ENCODE measurements around the gene AKR1B1.

Gene AKR1B1

DNA sequence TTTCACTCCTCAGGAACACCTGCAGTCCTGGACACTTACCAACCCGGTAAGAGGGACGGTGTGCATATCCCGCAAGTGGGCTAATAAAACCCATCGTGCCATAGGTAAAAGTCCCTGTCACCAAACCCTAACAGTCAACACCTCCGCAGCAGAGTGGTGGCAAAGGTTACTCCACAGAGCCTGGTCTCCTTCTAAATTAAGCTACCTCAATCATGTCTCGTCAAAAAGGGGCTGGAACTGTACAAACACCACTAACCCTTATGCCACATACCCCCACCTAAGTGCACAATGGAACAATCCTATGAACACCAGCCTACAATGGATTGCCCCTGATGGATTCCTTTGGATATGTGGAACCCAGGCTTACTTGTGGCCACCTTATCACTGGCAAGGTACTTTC lies 9.6 kb upstream of the AKR1B1 start:
- DNase-seq = no peak

DNA sequence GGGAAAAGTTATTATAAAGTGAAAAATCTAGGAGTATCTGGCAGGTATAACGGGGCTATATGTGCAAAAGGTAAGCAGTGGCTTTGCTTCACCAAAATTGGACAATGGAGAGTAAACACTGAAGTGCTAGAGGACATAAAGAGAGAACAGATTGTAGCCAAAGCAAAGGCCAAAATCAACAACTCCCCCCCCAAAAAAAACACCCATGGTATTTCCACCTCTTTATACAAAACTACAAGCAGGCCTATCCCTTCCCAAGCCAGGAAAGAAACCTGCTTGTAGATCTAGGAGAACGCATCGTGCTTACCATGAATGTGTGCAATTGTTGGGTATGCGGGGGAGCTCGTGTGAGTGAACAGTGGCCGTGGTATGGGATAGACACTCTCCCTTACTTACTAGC lies 9.2 kb upstream of the AKR1B1 start:
- no peak for DNase-seq

DNA sequence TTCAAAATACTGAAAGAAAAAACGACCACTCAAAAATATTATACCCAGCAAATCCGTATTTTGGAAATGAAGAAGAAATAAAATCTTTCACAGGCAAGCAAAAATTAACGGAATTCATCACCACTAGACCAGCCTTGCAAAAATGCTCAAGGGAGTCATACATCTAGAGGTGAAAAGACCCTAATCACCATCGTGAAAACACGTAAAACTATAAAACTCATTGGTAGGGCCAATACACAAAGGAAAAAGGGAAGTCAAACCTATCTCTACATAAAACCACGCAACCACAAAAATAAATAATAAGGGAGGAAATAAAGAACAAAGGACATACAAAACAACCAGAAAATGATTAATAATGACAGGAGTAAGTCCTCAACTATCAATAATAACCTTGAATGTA lies 6.6 kb upstream of the AKR1B1 start:
- no peak for DNase-seq

DNA sequence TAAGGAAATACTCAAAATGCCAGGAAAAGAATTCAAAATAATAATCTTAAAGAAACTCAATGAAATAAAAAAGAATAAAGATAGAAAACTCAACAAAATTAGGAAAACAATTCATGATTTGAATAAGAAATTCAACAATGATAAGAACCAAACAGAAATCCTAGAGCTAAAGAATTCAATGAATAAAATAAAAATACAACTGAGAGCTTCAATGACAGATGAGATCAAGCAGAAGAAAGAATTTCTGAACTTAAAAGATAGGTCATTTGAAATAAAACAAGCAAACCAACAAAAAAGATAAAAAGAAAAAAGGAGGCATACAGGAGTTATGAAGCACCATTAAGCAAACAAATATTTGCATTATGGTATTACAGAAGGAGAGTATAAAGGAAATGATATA lies 5.6 kb upstream of the AKR1B1 start:
- no peak for DNase-seq

DNA sequence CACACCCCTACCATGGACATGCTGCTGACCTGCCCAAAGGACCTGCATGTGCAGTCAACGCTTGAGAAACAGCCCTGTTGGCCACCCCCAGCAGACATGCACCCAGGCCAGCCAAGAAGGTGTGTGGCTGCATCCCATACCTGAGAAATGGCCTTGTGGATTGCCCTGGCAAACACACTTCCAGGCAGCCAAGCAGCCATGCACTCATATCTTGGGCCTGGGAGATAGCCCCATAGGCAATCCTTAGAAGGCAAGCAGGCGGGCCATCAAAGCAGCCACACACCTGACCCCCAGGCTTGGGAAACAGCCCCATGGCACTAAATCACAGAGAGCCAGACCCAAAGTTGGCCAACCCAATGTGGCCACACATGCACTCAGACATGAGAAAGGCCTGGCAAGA lies 4.9 kb upstream of the AKR1B1 start:
- no peak for DNase-seq

DNA sequence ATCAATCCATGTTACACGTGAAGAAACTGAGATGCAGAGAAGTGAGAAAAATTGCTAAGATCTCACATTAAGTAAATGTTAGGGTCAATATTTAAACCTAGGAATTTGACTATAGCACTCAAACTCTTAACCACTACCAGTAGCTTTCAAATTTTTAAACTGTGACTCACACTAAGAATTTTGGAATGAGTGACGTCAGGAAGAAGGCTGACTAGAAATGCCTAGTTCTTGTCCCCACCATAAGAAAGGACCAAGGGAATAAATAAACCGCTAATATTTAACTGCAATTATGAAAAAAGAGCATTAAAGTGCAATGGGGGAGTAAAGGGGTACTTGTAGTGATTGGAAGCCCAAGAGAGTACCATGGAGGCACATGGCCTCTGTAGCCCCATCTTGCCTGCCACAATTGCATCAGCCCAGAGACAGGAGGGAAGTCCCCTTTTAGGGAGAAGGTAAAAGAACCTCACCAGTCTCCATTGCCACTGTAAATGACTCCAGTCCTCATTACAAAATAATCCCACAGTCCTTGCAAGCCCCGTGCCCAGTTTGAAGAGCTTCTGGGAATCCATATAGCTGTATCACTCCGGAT lies 3.5 kb upstream of the AKR1B1 start:
- no peak for DNase-seq

DNA sequence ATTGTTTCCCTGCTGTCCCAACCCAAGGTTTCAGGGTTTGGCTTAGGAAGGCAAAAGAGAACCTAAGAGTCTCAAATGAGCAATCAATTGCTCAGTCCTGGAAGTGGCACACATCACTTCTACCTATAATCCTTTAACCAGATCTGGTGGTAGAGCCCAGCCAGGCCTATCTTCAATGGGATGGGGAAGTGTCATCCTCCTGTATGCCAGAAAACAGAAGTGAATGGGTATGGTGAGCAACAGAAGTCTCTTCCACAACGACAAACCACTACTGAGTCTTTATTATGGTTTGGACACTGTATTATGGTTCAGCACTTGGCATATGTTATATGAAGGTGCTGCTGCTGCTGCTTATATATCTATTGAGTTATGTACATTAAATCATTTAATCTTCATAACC lies 3.0 kb upstream of the AKR1B1 start:
- no peak for DNase-seq

DNA sequence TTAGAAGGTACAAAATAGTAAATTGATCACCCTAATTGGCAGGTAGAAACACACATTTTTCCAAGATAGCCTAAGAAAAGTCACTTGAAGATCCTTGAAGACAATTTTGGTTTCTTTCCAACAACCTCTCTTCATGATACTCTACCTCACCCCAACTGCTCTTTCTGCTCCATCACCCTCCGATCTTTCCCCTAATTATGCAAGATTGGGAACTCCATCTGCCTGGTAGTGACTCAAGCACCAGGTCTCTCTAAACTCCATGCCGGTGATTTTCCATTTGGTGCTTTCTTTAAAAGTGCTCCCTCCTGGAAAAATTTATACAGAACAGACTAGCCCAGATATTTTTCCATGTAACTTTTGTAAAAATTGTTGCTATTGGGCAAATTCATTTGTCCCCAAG lies 1.1 kb upstream of the AKR1B1 start:
- DNase-seq = no peak

DNA sequence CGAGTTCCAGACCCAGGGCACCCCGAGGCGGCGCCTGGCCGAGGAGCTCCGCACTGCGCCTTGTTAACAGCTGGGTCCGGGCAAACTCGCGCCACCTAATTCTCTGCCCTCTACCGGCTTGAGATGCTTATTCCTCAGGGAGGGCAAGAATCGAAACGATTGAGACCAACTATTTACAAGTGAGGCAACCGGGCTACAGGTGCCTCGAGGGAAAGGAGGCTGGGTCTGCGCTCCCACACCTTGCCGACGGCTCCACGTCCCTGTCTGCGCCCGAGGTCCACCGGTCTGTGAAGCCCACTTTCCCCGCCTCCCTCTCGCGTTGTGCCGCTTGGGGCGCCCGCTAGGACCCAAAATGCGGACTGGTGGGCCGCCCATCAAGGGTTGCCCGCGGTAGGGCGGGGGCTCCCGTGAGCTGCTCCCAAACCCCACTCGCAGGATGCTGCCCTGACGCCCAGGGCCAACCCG lies 527 bp downstream of the AKR1B1 start:
- peak; percentile 42 for DNase-seq

DNA sequence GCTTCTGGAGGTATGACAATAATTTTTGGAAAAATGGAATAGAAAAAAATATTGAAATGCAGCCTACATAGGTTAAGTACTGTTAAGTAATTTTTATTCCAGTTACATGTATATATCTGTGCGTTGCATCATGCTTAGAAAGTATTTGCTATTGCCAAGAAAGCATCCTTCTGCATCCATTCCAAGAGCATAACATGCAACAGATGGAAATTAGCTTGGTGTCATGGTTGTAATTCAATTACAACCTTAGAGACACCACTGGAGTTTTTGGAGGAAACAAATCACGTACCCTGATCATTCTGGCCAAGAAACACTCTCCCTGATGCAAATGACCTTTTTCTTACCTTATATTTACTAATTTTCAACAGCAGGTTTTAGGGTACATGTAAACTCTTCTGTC lies 1.7 kb downstream of the AKR1B1 start:
- no peak for DNase-seq

DNA sequence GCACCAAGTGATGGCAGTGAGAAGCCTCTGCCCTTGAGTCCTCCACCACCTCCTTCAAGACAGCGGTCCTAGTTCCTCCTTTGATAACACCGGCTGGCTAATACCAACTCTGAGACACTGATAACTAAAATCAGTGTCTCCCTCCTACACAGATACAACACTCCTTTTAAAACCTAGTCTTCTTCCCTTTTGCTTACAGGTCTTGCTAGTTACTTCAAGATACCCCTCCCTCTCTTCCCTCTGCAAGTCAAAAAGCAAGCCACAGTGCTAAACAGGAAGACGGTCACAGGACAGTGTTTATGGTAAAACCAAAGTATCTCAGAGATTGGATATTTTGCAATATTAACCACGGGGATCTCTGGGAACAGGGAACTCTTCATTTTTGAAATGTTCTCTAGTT lies 4.6 kb downstream of the AKR1B1 start:
- DNase-seq = no peak

DNA sequence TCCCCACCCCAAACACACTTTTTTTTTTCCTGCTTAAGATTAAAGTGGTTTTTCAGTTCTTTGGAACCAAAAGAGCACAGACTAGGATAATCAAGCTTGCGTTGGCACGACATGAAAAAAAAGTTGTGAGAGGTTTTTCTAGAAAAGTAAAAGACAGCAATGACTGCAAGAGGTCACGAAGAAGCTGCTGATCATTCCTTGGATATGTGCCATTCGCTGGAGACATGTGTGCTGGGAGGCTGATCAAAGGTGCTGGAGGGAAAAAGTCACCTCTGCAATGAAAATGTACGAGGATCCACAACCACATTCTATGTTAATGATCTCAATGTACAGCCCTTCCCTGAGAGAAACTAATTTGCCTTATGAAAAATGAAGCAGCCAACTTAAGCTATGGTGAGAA lies 5.4 kb downstream of the AKR1B1 start:
- DNase-seq = no peak

DNA sequence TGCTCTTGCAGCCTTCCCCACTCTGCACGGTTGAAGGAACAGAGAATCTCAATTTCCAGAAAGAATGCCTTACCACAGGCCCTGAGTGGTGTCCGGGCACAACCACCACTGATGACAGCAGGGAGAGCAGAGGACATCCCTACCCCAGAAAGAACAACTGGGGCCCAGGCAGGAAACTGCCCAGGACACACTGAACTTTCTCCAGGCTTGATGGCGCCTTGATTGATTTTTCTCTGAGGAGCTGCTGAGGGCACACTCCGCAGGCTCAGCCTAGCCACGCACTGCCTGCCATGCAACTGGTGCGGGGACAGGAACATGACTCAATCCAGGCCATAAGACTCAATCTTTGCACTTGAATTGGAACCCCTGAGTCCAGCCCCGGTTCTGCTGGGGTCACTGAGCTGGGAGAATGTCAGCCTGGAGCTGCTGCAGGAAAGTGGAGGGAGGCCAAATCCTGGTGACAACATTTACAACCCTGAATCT lies 5.9 kb downstream of the AKR1B1 start:
- DNase-seq = no peak

DNA sequence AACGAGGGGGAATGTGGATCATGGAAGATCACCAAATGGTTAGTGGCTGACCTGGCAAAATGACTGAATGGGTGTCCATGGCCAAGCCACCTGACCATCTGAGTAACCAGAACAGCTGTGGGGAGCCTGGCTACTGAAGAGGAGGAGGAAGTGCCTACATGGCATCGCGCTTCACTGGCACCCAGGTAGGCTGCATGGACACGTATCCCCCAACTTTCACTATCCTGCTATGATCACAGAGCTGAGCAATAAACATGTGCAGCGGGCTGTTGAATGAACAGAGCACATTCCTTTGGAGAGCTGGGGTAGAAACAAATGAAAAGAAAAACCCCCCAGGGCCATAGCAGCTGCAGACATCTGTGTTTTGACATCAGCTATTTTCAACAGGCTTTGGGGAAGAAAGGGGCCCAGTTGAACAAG lies 6.5 kb downstream of the AKR1B1 start:
- no peak for DNase-seq

DNA sequence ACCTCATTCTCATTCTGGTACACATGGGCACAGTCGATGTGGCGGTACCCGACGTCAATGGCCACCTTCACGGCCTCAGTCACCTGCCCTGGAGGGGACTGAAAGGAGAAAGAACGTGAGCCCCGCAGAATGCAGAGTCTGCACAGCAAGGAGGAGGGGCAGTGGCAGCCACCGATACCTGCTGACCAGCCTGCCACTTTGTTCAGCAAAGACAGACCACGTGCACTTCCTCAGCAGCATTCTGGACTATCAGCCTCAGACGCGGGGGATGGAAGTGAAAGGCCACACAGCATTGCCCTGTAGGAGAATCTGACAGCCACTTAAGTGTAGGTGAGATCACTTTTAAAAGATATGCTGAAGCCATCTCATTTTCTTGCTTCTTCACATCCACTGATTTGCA lies 7.2 kb downstream of the AKR1B1 start:
- no peak for DNase-seq

DNA sequence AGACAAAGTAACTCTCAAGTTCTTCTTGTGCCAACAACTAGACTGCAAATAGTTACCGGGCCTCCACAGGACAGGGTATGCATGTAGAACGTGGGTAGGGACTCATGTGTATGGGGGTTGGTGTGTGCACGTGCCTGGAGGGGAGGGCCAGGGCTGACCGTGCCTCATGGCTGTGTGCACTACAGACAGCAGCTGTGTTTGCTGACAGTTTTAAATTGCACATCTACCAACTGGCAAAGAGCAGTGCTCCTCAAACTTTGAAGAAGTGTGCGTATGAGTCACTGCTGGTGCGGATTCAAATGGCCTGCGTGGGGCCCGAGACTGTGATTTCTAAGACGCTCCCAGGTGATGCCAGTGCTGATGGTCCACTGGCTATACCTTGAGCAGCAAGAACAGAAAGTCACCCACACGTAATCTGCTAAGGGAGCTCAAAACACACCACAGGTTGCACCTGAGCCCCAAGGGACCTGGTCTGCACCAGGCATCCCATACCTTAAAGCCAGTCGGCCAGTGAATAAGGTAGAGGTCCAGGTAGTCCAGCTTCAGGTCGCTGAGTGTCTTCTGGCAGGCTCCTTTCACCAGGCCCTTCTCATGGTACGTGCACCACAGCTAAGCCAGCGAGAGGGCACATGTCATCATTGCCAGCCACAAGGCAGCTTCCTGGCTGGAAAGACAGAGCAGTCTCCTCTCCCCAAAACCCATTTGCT lies 8.5 kb downstream of the AKR1B1 start:
- no peak for DNase-seq

DNA sequence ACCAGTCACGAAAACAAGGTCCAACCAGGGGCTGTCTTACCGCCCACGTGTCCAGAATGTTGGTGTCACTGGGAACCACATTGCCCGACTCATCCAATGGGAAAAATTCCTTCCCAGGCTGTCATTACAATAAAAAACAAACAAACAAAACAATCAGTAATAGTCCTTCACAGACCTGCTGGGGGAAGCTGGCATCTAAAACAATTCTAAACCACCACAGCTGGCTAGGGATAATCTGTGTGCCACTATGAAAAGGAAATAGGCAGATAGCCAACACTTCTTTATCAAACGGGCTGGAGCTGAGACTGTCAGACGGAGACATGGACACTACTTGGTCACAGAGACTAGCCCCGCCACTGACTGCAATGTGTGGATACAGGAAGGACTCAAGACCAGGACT lies 9.2 kb downstream of the AKR1B1 start:
- no peak for DNase-seq

DNA sequence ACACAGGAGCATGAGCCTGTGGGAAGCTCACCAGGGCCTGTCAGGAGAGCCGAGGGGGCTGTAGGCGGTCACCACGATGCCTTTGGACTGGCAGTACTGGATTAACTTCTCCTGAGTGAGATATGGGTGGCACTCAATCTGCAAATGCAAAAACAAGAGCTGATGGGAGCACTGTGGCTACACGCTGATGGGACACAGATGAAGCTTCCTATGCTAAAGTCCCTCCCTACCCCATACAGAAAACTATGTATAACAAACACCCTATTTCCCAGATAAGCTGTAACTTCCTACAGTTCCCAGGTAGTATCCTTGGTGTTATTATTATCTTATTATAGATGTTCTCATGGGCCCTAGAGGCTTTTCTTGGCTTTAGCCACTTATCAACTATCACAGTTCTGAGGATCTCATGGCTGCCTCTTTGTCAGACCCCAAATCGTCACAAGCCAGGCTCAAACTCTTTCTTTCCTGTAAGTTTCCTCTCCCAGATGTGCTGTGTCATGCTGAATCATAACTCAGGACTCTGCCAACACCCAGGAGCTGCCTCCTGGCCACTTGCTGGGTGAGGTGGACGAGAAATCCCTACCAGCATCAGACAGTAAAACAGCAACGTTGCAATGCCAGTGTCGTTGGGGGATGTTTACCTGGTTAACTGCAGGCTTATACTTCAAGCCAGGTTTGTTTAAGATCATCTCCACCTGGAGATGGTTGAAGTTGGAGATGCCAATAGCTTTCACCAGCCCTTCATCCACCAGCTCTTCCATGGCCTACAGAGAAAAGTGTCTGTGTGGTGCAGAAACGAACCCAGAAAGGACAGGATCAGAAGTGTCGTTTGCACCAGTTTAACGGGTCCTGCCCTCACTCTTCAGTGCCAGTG lies 10.3 kb downstream of the AKR1B1 start:
- no peak for DNase-seq

DNA sequence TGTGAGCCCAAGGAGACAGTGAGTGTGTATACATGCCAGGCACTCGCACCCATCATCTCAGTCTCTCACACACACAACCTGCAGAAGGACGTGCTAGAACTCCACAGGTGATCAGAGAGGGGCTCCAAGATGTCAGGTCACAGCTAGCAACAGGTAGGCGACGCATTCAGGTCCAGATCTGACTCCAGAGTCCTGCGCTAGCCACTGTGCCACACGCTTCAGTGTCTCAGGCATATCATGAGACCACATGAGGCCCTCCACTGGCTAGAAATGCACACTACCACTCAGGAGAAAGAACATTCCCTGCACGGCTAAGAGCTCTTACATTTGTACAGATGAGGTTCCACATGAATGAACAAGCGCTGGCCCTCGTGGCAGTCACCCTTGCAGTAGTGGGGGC lies 11.5 kb downstream of the AKR1B1 start:
- no peak for DNase-seq

DNA sequence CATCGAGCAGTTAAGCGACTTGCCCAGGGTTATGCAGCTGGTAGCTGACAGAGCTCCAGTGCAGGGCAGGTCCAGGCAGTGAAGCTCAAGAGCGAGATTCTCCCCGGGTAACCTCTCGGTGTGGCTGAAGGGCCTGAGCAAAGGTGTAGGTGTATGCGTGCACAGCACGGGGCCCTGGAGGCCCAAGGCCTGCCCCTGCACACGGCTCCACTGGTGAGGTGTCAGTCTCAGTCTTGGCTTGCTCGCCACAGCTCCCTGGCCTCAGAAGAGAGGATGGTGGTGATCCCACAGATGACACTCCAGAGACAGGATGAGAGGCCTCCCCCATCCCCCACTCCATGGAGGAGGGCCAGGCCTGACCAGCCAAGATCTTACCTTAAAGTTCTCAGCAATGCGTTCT lies 12.0 kb downstream of the AKR1B1 start:
- no peak for DNase-seq

DNA sequence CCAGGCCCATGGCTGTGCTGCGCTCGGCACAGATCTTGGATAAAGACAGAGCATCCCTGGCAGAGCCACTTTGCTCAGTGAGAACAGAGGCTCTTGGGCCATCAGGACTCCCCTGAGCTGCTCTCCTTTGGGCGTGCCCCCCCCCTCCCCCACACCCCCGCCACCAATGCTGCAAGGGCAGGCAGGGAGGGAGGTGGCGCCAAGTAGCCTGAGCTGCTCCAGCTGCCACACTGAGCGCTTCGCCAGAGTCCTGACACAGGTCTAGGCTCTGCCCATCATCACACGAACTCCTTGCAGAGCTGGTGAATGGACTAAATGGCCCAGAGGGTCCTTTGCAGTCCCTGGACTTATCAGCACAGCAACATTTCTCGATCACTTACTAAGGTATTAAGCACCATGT lies 12.5 kb downstream of the AKR1B1 start:
- no peak for DNase-seq

DNA sequence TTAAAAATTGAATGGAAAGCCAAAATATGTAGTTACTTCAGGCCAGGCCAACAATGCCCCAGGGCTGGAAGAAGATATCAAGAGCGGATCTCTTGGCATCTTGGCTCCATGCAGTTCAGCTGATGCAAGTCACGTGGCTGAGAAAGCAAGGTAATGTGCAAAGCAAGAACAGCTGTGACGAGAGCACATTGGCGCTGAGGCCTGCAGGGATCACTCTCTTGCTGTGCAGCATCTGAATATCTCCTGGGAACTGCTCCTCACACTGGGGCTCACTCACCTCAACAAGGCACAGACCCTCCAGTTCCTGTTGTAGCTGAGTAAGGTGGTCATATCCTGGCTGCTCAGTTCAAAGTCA lies 14.0 kb downstream of the AKR1B1 start:
- no peak for DNase-seq

DNA sequence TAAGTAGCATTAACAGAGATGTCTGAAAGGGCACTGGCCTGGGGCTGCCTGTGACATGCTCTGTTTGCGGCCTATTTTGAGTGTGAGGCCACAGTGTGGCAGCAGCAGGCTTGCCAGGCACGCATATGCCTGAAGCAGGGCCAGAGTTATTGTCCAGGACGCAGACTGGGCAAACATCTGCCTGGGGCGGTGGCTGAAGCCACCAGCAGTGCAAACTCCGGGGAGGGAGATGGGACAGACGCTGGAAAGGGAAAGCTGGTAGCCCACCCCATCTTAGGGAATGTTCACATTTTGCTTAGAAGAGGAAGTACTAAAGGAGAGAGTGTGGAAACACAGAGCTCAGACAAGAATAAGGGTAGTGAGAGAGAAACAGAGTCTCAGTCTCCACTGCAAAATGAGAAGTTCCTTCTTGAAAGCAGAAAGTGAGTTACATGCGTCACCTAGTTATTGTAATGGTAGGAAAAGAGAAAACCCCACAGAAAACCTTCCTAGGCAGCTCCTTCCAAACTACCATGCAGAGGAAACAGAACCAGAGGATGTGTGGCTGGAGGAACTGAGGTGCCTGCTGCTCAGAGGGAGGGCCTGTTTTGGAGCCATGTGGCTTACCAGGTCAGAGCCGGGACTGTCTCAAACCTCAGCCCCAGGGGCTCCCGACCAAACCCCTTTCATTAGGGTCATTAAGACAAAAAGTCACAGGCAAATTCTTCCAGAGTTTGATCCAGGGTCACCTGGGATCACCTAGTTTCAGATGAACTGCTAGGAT lies 14.5 kb downstream of the AKR1B1 start:
- no peak for DNase-seq
